Adrenal gland (tissue), 12 donors: Measurements from ENCODE around the gene PRR14L. TPM values are rescaled to one million over a fixed set of nuclear protein-coding genes. Genes with fewer than 3 reads are reported as not detected.

ENCODE experiments used
- DNase-seq, 7 donors: peaks; one replicate each; pipeline ENCODE4 v3.0.0-alpha.2; 2019 to 2020
- H3K27ac ChIP-seq, 5 donors: fragments of 200-600 bp; sonication (generic) in 4 of 5; 1 replicate in 3 of 5; 2 replicates in 2 of 5; pipeline versions ENCODE4 v1.5.1 to v1.8.0; 2016 to 2020; ENCODE audit warnings: mild to moderate bottlenecking in 1 of 5
- H3K27me3 ChIP-seq: fragments of 200-600 bp; 2 replicates; pipeline ENCODE4 v1.8.0; 2021
- H3K36me3 ChIP-seq, 2 donors: fragments of 200-600 bp; replicated peaks in 1 of 2; 1 replicate in 1 of 2; 2 replicates in 1 of 2; pipeline versions ENCODE4 v1.5.1 to v1.8.0; 2018 to 2022
- H3K4me1 ChIP-seq, 2 donors: fragments of 200-600 bp; replicated peaks in 1 of 2; 1 replicate in 1 of 2; 2 replicates in 1 of 2; pipeline versions ENCODE4 v1.5.1 to v1.8.0; 2018 to 2021
- H3K4me3 ChIP-seq, 4 donors: fragments of 200-600 bp; sonication (generic) in 3 of 4; one replicate each; pipeline ENCODE4 v1.5.1; 2016 to 2018
- H3K9me3 ChIP-seq, 3 donors: fragments of 200-600 bp; sonication (generic) in 1 of 3; replicated peaks in 1 of 3; 1 replicate in 2 of 3; 2 replicates in 1 of 3; pipeline versions ENCODE4 v1.5.1 to v1.8.0; 2016 to 2021
- CTCF ChIP-seq, 6 experiments: fragments of 450-650 bp in 4 of 6; fragments of 200-600 bp in 2 of 6; sonication (generic) in 1 of 6; IDR thresholded peaks; 1 replicate in 5 of 6; 2 replicates in 1 of 6; pipeline versions ENCODE4 v1.5.1 to v1.8.0; 2016 to 2021; ENCODE audit warnings: antibody characterized with exemption in 6 of 6, mild to moderate bottlenecking in 2 of 6, moderate library complexity in 1 of 6
- POLR2A ChIP-seq, 2 donors: fragments of 450-650 bp; IDR thresholded peaks; one replicate each; pipeline ENCODE4 v1.6.1; 2017; ENCODE audit warnings: antibody characterized with exemption in 2 of 2, mild to moderate bottlenecking in 2 of 2, moderate library complexity in 1 of 2
- WGBS, 4 donors: extraction: QIAGEN DNeasy Blood & Tissue Kit in 2 of 4; methylation state at CpG; one replicate each; pipeline versions ENCODE4 v1.1.5 to v1.1.7; 2013 to 2017; 5-methylcytosine and 5-hydroxymethylcytosine counted together
- intact Hi-C, 2 donors: fragments of 100-400 bp; cut with DNase I; formaldehyde crosslinking; loops; one replicate each; pipeline versions ENCODE4 v1.14.1 to v1.15.0; 2022 to 2023
- polyA plus RNA-seq, 3 donors: library from polyadenylated mRNA; stranded (reverse); fragments of 200-250 nt in 2 of 3; fragments of 350-450 nt in 1 of 3; fragmentation: Illumina TruSeq in 1 of 3; extraction: RNeasy Lipid Tissue Mini Kit (QIAGEN cat#74804) in 1 of 3; gene quantifications; one replicate each; pipeline ENCODE4 v1.2.3, GENCODE V29; 2013 to 2014
- total RNA-seq, 9 donors: library from RNA; depleted of rRNA in 4 of 9; stranded (reverse); fragments of >200 nt in 4 of 9; fragments of 120-200 nt in 1 of 9; fragmentation: NEBNext Ultra II Directional in 1 of 9; extraction: Animal tissue kit (Norgen Biotek cat#: 25700) in 1 of 9; gene quantifications; one replicate each; pipeline versions ENCODE4 v1.1.0 to v1.2.4, GENCODE V29; 2013 to 2023
- donor health status: healthy with polysubstance abuse.
- donor health status: Bipolar disorder and iron deficiency.
- donor health status: DM: yes; HTN: yes; CAD: no.
- donor health status: DM: no; HTN: no; CAD: no.
- donor health status: DM: no; HTN: no; CAD: no.
- donor health status: DM: yes; HTN: yes; CAD: no.

PRR14L gene
- total and polyA plus RNA-seq, 12 donors = 6.8 to 53.6 (median 23.1) TPM

- no peak for TF ChIP-seq CTCF (IDR thresholded peaks at IDR 0.05)
- TF ChIP-seq POLR2A (IDR thresholded peaks at IDR 0.05) = no peak
- Histone ChIP-seq H3K4me1 (peaks cover 22 to 29% of the 10 kb centered on the region in 2 donors), H3K27me3 (no peaks in the 10 kb centered on the region), H3K9me3 (no peaks in the 10 kb centered on the region), H3K36me3 (peaks cover 0 to 10% of the 10 kb centered on the region in 2 donors), H3K4me3 (no peak overlapping the region), H3K27ac (peak overlapping the region in 3 of 5 donors; percentile 5 to 67 (median 29))
- peak in 4 of 7 donors; percentile 28 to 66 (median 34) for DNase-seq
- intact Hi-C loops = no loop called here
- WGBS, 4 donors = 29 to 49% (median 38%) methylated on average over 2 of the region's 2 CpGs
Measured at GRCh38 chr22:31738566-31738965, 11.4 kb downstream of the PRR14L start.

GRCh38 chr22:31737932-31738331 is 12.0 kb downstream of the PRR14L start:
- intact Hi-C loops = no loop called here
- Histone ChIP-seq H3K4me1 (peaks cover 22 to 29% of the 10 kb centered on the region in 2 donors), H3K27ac (peak overlapping the region in 1 of 5 donors; percentile 5), H3K4me3 (no peak overlapping the region), H3K27me3 (no peaks in the 10 kb centered on the region), H3K9me3 (no peaks in the 10 kb centered on the region), H3K36me3 (peaks cover 0 to 10% of the 10 kb centered on the region in 2 donors)
- WGBS, 4 donors = 62 to 71% (median 67%) methylated on average over 5 of the region's 5 CpGs
- no peak for DNase-seq
- TF ChIP-seq POLR2A (IDR thresholded peaks at IDR 0.05) (no peak), CTCF (IDR thresholded peaks at IDR 0.05) (no peak)

GRCh38 chr22:31736458-31736857 is 13.5 kb downstream of the PRR14L start:
- 94 to 100% (median 98%) methylated on average over 2 of the region's 2 CpGs for WGBS, 4 donors
- no peak for TF ChIP-seq CTCF (IDR thresholded peaks at IDR 0.05)
- TF ChIP-seq POLR2A (IDR thresholded peaks at IDR 0.05) = no peak
- Histone ChIP-seq H3K4me1 (peaks cover 22 to 35% of the 10 kb centered on the region in 2 donors), H3K27ac (no peak overlapping the region), H3K36me3 (peaks cover 0 to 10% of the 10 kb centered on the region in 2 donors), H3K4me3 (no peak overlapping the region), H3K9me3 (no peaks in the 10 kb centered on the region), H3K27me3 (no peaks in the 10 kb centered on the region)
- intact Hi-C loops = no loop called here
- DNase-seq = no peak

GRCh38 chr22:31734512-31734911 is 15.4 kb downstream of the PRR14L start:
- Histone ChIP-seq H3K9me3 (no peaks in the 10 kb centered on the region), H3K4me1 (peaks cover 15 to 29% of the 10 kb centered on the region in 2 donors), H3K27ac (no peak overlapping the region), H3K27me3 (no peaks in the 10 kb centered on the region), H3K4me3 (no peak overlapping the region), H3K36me3 (peaks cover 0 to 10% of the 10 kb centered on the region in 2 donors)
- 35 to 53% (median 49%) methylated on average over 1 of the region's 1 CpG for WGBS, 4 donors
- intact Hi-C loops = no loop called here
- TF ChIP-seq CTCF (IDR thresholded peaks at IDR 0.05) = no peak
- TF ChIP-seq POLR2A (IDR thresholded peaks at IDR 0.05) = no peak
- DNase-seq = peak in 1 of 7 donors; percentile 14
